Thyroid gland (tissue), 4 donors: ENCODE results near the gene HSFX2. TPM values are rescaled to one million over a fixed set of nuclear protein-coding genes. Genes with fewer than 3 reads are reported as not detected.

ENCODE experiments used
- total RNA-seq, 4 donors: library from RNA; depleted of rRNA; stranded (reverse); fragments of >200 nt; gene quantifications; one replicate each; pipeline ENCODE4 v1.2.3, GENCODE V29; 2016

HSFX2 gene
- total RNA-seq, 4 donors from 2014 or later: 0.81 TPM; not detected in 3

Other genes with a start within 250 kb of the HSFX2 start
- gene IDS, start 90.0 kb downstream of the HSFX2 start, total RNA-seq: 10 to 100 TPM; 76.8 to 88.6 (median 83.9) TPM
- 10 to 100 TPM; 12.9 to 20.1 (median 17.5) TPM for gene EOLA1, start 54.3 kb downstream of the HSFX2 start, total RNA-seq
- gene HSFX3, start 45.4 kb downstream of the HSFX2 start, total RNA-seq: not detected
- gene MAGEA9B, start 7.9 kb downstream of the HSFX2 start, total RNA-seq: not detected
- gene TMEM185A, start 36.5 kb upstream of the HSFX2 start, total RNA-seq: 10 to 100 TPM; 11.7 to 16.1 (median 13.2) TPM
- not detected for gene MAGEA11, start 116.7 kb upstream of the HSFX2 start, total RNA-seq
- 1 to 10 TPM in 3 of 4 donors, under 1 TPM in 1; 0.54 to 3.4 (median 2.6) TPM for gene HSFX1, start 178.8 kb upstream of the HSFX2 start, total RNA-seq
- not detected for gene MAGEA9, start 186.6 kb upstream of the HSFX2 start, total RNA-seq